Measurements from ENCODE around the gene TMPRSS3.

The TMPRSS3 gene

DNA sequence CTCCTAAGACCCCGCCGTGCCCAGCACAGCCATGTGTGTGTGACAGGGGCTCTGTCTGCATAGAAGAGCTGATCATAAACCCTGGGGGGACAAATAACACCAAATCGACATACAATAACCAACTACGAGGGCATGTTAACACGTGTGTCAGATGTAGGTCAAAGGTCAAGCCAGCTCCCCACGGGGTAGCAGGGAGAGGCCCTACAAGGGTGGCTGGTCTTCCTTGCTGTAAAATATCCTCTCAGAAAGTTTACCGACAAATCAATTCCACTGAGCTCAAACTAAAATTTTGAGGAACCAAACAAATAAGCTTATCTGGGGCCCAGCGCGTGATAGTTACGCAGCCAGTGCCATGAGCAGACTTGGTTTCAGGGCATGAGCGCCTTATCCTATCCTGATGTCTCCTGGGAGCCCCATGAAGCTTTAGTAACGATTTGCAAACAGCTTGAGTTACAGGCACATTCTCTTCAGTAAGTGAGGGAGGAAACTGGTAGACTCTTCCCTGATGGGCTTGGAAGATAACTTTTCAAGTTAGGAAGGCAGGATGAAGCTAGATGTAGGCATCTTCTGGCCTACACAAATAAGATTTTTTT lies 2.7 kb upstream of the TMPRSS3 start:
- Histone ChIP-seq H3K9ac (ENCODE audit: low read depth, low read length) (no peak overlapping the region), H3K27ac (ENCODE audit: low read depth, low read length) (no peak overlapping the region), H3K36me3 (ENCODE audit: control insufficient read depth, insufficient read depth, low read length) (no peaks in the 10 kb centered on the region), H3K9me3 (ENCODE audit: control insufficient read depth, insufficient read depth, low read length) (peaks cover 5% of the 10 kb centered on the region; the same call in 1 of the 2 replicates), H3K4me3 (ENCODE audit: low read depth, low read length) (no peak overlapping the region), H3K4me1 (ENCODE audit: control insufficient read depth, insufficient read depth, low read length) (no peaks in the 10 kb centered on the region), H3K27me3 (ENCODE audit: control insufficient read depth, insufficient read depth, low read length) (no peaks in the 10 kb centered on the region)

DNA sequence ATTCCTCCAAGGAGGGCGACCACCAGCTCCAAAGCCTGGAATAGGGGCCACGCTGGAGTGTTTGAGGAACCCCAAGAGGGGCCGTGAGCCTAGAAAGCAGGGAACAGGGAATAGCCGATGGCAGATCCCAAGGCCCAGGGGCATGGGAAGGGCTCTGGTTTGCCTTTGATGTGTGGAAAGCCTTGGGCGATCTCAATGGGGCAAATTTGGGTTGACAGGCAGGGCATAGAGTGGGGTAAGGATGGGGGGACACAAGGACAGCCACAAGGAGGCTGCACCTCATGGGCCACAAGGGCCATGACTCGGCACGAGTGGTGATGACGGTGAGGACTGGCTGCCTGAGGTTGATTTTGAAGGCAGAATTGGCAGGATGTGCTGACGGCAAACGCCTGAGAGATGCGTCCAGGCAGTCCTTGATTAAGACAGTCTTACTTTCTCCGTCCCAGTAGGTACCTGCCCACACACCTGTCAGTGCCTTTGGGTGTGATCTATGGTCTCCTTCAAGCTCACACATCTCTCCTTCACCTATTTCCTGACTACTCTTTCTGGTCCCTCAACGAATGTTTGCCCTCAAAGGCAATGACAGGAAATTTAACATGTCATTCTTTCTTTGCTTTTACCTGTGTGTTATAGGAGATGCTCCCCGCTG lies 2.0 kb upstream of the TMPRSS3 start:
- Histone ChIP-seq H3K9ac (ENCODE audit: low read depth, low read length) (no peak overlapping the region), H3K4me1 (ENCODE audit: control insufficient read depth, insufficient read depth, low read length) (no peaks in the 10 kb centered on the region), H3K4me3 (ENCODE audit: low read depth, low read length) (no peak overlapping the region), H3K9me3 (ENCODE audit: control insufficient read depth, insufficient read depth, low read length) (peaks cover 5% of the 10 kb centered on the region; the same call in 1 of the 2 replicates), H3K36me3 (ENCODE audit: control insufficient read depth, insufficient read depth, low read length) (no peaks in the 10 kb centered on the region), H3K27me3 (ENCODE audit: control insufficient read depth, insufficient read depth, low read length) (no peaks in the 10 kb centered on the region), H3K27ac (ENCODE audit: low read depth, low read length) (no peak overlapping the region)

DNA sequence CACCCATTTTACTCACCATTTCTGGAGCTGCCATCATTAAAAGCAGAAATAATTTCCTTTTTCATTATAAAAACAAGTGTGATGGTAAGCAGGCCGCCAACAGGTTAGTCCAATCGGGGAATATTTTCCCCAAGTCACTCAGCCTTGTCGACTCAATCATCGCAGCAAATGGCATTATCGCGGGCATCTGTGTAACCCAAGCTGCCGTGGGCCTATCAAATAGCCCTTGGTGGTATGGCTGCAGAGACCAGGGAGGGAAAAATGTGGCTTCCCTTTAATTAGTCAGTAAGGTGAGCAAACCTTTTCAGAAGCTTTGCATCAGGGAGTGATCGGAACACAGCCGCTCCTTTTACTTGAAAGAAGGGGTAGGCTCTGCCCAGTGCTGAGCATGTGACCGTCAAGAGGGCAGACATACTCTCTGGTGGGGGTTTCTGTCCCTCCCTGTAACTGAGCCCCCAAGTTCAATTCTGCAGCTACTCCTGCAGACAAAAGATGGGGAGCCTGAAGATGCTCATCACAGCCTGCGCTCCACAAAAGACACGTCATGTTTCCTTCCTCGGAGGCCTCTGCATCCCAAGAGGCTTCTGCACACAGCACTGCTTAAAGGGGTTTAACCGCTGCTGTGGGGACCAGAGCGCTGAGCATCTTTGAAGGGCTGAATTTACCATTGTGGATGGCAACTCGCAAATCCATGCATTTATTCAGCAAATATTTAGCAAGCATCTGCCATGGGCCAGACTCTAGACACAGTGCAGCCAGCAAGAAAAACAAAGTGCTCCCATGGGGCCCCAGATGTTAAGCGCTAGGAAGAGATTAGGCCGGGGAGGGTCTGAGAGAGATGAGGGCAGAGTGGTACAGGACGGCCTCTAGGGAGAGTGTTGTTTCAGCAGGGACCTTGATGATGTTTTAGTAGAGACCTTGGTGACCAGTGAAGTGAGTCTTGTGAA lies 1.2 kb upstream of the TMPRSS3 start:
- H3K4me3 ChIP-seq (ENCODE audit: low read depth, low read length), result no peak overlapping the region
- no peaks in the 10 kb centered on the region for H3K36me3 ChIP-seq (ENCODE audit: control insufficient read depth, insufficient read depth, low read length)
- H3K4me1 ChIP-seq (ENCODE audit: control insufficient read depth, insufficient read depth, low read length), result no peaks in the 10 kb centered on the region
- H3K27me3 ChIP-seq (ENCODE audit: control insufficient read depth, insufficient read depth, low read length), result no peaks in the 10 kb centered on the region
- H3K27ac ChIP-seq (ENCODE audit: low read depth, low read length), result no peak overlapping the region
- H3K9ac ChIP-seq (ENCODE audit: low read depth, low read length), result no peak overlapping the region
- peaks cover 5% of the 10 kb centered on the region; the same call in 1 of the 2 replicates for H3K9me3 ChIP-seq (ENCODE audit: control insufficient read depth, insufficient read depth, low read length)

DNA sequence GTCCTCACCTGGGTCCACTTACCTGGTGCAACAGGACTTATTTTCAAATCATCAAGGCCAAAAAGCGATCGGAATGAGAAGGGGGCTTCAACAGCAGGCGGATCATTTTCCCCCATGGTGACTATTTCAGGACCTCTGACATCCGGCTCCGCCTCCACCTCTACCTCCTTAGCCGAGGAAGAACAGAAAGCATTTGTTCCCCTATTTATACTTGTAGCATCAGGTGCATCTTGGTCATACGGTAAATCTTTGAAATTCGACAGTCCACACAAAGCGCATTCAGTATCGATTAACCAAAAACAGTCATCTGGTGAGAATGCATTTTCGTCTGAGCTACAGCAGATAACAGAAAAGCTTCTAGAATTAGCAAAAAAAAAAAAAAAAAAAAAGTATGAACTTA lies 550 bp downstream of the TMPRSS3 start:
- Histone ChIP-seq H3K36me3 (ENCODE audit: control insufficient read depth, insufficient read depth, low read length) (no peaks in the 10 kb centered on the region), H3K9me3 (ENCODE audit: control insufficient read depth, insufficient read depth, low read length) (no peaks in the 10 kb centered on the region), H3K27ac (ENCODE audit: low read depth, low read length) (no peak overlapping the region), H3K9ac (ENCODE audit: low read depth, low read length) (no peak overlapping the region), H3K4me1 (ENCODE audit: control insufficient read depth, insufficient read depth, low read length) (no peaks in the 10 kb centered on the region), H3K27me3 (ENCODE audit: control insufficient read depth, insufficient read depth, low read length) (no peaks in the 10 kb centered on the region), H3K4me3 (ENCODE audit: low read depth, low read length) (no peak overlapping the region)

DNA sequence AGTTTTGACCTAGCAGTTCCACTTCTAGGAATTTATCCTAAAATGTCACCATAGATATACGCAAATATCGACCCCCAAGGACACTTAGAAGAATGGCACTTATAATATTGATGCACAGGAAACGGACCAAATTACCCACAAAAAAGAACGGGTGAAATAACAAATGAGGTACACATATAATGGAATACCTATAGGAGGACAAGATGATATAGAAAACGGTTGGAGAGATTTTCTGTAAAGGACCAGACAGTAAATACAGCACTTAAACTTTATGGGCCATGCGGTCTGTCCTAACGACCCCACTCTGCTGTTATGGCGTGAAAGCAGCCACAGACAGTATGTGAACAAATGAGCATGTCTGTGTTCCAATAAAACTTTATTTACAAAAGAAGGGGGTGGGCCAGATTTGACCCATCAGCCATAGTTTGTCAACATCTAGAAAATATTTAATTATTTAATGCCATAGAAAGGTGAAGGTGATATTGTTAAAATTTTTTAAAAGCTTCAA lies 2.4 kb downstream of the TMPRSS3 start:
- H3K27me3 ChIP-seq (ENCODE audit: control insufficient read depth, insufficient read depth, low read length), result no peaks in the 10 kb centered on the region
- peaks cover 15% of the 10 kb centered on the region for H3K4me1 ChIP-seq (ENCODE audit: control insufficient read depth, insufficient read depth, low read length)
- no peak overlapping the region for H3K27ac ChIP-seq (ENCODE audit: low read depth, low read length)
- H3K9ac ChIP-seq (ENCODE audit: low read depth, low read length), result no peak overlapping the region
- H3K9me3 ChIP-seq (ENCODE audit: control insufficient read depth, insufficient read depth, low read length), result no peaks in the 10 kb centered on the region
- H3K36me3 ChIP-seq (ENCODE audit: control insufficient read depth, insufficient read depth, low read length), result no peaks in the 10 kb centered on the region
- H3K4me3 ChIP-seq (ENCODE audit: low read depth, low read length), result no peak overlapping the region

DNA sequence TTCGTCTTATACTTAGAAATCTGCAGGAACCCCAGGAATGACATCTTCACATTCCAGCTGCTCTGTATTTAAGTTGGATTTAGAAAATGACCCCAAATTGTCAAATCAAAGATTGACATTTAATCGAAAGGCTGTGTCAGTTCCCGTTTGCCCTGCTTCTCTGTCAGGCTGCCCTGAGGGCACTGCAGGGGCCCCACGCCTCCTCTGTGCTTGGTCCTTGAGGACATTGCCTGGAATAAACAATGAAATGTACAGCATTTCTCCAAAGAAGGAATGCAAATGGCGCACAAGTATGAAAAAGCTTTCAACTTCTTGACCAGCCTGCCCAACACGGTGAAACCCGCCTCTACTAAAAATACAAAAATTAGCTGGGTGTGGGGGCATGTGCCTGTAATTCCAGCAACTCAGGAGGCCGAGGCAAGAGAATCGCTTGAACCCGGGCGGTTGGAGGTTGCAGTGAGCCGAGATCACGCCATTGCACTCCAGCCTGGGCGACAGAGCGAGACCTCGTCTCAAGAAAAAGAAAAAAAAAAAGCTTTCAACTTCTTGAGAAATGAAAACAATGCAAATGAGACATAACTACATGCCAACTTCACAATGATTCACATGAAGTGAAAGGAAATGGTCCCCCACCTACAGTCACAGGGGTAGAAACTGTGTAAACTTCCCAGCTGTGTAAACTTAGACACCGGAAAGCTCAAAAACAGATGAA lies 3.0 kb downstream of the TMPRSS3 start:
- H3K4me3 ChIP-seq (ENCODE audit: low read depth, low read length), result no peak overlapping the region
- H3K9ac ChIP-seq (ENCODE audit: low read depth, low read length), result no peak overlapping the region
- peaks cover 16% of the 10 kb centered on the region for H3K4me1 ChIP-seq (ENCODE audit: control insufficient read depth, insufficient read depth, low read length)
- no peaks in the 10 kb centered on the region for H3K36me3 ChIP-seq (ENCODE audit: control insufficient read depth, insufficient read depth, low read length)
- no peaks in the 10 kb centered on the region for H3K9me3 ChIP-seq (ENCODE audit: control insufficient read depth, insufficient read depth, low read length)
- no peaks in the 10 kb centered on the region for H3K27me3 ChIP-seq (ENCODE audit: control insufficient read depth, insufficient read depth, low read length)
- no peak overlapping the region for H3K27ac ChIP-seq (ENCODE audit: low read depth, low read length)

DNA sequence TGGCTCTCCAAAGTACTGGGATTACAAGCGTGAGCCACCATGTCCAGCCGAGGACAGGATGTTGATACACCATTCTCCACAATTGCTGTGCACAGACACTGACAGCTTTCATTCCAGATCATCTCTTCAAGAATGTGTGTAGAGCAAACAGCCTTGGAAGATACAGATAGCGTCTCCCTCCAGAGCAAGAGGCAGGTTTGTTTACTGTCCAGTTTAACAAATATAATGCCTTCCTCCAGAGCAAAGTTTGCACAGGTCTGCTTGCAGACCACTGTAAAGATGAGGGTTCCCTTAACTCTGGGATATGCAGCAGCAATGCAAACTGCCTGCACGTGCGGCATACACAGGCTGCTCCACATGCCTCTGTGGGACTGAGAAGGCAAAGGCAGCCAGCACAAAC lies 4.6 kb downstream of the TMPRSS3 start:
- H3K27ac ChIP-seq (ENCODE audit: low read depth, low read length), result no peak overlapping the region
- no peak overlapping the region for H3K4me3 ChIP-seq (ENCODE audit: low read depth, low read length)
- H3K9me3 ChIP-seq (ENCODE audit: control insufficient read depth, insufficient read depth, low read length), result no peaks in the 10 kb centered on the region
- no peaks in the 10 kb centered on the region for H3K27me3 ChIP-seq (ENCODE audit: control insufficient read depth, insufficient read depth, low read length)
- no peak overlapping the region for H3K9ac ChIP-seq (ENCODE audit: low read depth, low read length)
- H3K4me1 ChIP-seq (ENCODE audit: control insufficient read depth, insufficient read depth, low read length), result peaks cover 16% of the 10 kb centered on the region
- no peaks in the 10 kb centered on the region for H3K36me3 ChIP-seq (ENCODE audit: control insufficient read depth, insufficient read depth, low read length)

DNA sequence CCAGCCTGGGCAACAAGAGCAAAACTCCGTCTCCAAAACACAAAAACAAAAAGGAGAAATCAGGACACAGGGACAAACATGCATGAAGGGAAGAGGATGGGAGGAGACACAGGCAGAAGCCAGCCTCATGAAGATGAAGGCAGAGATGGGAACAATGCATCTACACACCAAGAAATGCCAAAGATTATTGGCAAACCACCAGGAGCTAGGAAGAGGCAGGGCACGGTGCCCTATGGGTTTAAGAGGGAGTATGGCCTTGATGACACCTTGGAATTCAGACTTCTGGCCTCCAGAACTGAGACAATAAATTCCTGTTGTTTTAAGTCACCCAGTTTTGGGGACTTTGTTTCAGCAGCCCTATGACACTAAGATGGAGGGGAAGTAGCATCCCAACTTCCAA lies 5.2 kb downstream of the TMPRSS3 start:
- Histone ChIP-seq H3K4me3 (ENCODE audit: low read depth, low read length) (no peak overlapping the region), H3K27ac (ENCODE audit: low read depth, low read length) (no peak overlapping the region), H3K9me3 (ENCODE audit: control insufficient read depth, insufficient read depth, low read length) (no peaks in the 10 kb centered on the region), H3K27me3 (ENCODE audit: control insufficient read depth, insufficient read depth, low read length) (no peaks in the 10 kb centered on the region), H3K36me3 (ENCODE audit: control insufficient read depth, insufficient read depth, low read length) (no peaks in the 10 kb centered on the region), H3K4me1 (ENCODE audit: control insufficient read depth, insufficient read depth, low read length) (peaks cover 16% of the 10 kb centered on the region), H3K9ac (ENCODE audit: low read depth, low read length) (no peak overlapping the region)

DNA sequence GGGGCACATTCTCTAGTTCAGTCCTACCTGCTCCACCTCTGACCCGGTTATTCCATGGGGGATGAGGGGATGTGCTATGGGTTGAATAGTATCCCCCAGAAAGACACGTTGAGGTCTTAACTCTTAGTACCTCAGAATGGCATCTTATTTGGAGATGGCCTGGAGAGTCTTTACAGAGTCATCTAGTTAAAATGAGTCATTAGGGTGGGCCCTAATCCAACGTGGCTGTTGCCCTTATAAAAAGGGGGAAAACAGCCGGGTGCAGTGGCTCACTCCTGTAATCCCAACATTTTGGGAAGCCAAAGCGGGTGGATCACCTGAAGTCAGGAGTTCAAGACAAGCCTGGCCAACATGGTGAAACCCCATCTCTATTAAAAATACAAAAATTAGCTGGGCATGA lies 5.7 kb downstream of the TMPRSS3 start:
- Histone ChIP-seq H3K9ac (ENCODE audit: low read depth, low read length) (no peak overlapping the region), H3K27me3 (ENCODE audit: control insufficient read depth, insufficient read depth, low read length) (no peaks in the 10 kb centered on the region), H3K36me3 (ENCODE audit: control insufficient read depth, insufficient read depth, low read length) (no peaks in the 10 kb centered on the region), H3K9me3 (ENCODE audit: control insufficient read depth, insufficient read depth, low read length) (no peaks in the 10 kb centered on the region), H3K4me3 (ENCODE audit: low read depth, low read length) (no peak overlapping the region), H3K4me1 (ENCODE audit: control insufficient read depth, insufficient read depth, low read length) (peaks cover 16% of the 10 kb centered on the region), H3K27ac (ENCODE audit: low read depth, low read length) (no peak overlapping the region)

DNA sequence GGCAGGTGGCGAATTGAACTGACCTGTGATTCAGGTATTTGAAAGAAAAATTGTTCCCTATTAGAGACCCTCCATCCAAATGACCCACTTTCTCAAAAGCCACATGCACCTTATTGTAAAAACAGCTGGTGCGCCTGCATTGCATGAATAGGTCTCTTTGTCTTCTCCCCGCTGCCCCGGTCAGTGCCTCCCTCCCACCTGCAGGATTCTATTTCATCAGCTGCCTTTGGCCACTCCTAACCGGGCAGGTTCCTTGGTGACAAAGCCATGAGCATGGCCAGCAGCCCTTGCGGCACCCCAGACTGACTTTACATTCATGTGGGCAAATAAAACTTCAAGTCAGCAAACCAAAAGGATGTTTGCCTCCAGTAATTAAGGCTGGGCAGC lies 6.4 kb downstream of the TMPRSS3 start:
- H3K27ac ChIP-seq (ENCODE audit: low read depth, low read length), result peak overlapping the region; percentile 21
- no peaks in the 10 kb centered on the region for H3K36me3 ChIP-seq (ENCODE audit: control insufficient read depth, insufficient read depth, low read length)
- H3K27me3 ChIP-seq (ENCODE audit: control insufficient read depth, insufficient read depth, low read length), result no peaks in the 10 kb centered on the region
- peaks cover 16% of the 10 kb centered on the region for H3K4me1 ChIP-seq (ENCODE audit: control insufficient read depth, insufficient read depth, low read length)
- no peaks in the 10 kb centered on the region for H3K9me3 ChIP-seq (ENCODE audit: control insufficient read depth, insufficient read depth, low read length)
- no peak overlapping the region for H3K4me3 ChIP-seq (ENCODE audit: low read depth, low read length)
- H3K9ac ChIP-seq (ENCODE audit: low read depth, low read length), result peak overlapping the region; percentile 37

All from HUES48 (cell line).